ENCODE data around the gene ERBB4. TPM values are rescaled to one million over a fixed set of nuclear protein-coding genes. Genes with fewer than 3 reads are reported as not detected.

The ERBB4 gene
- total and polyA plus RNA-seq, 3 experiments from 2014 or later: not detected

DNA sequence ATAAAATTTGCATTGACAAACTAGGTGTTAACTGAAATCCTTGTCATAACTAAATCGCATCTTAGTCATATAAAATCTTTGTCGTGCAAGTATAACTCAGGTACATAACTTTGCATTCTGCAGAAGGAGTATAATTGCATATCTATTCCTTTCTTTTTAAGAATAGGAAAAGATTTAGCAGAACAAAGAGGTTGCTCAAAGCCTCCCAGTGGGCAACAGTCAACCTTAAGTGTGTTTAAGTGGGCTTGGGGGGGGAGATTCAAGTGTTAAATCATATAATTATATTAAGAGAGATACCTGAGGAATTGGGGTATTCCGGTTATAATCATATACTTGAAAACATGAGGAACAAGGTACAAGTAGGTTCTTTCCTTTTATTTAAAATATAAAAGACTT is 1068.9 kb downstream of the ERBB4 start:
- Mint-ChIP-seq H3K4me1 (no peaks in the 10 kb centered on the region), H3K36me3 (no peaks in the 10 kb centered on the region), H3K4me3 (no peak overlapping the region), H3K9me3 (peaks cover 0 to 6% (median 0%) of the 10 kb centered on the region in 5 donors), H3K27ac (no peak overlapping the region), H3K27me3 (no peaks in the 10 kb centered on the region)
- Histone ChIP-seq H3K4me1 (ENCODE audit: insufficient read depth, low read length) (no peaks in the 10 kb centered on the region), H3K36me3 (ENCODE audit: insufficient read depth, low read length) (no peaks in the 10 kb centered on the region), H3K27ac (ENCODE audit: low read depth, low read length) (no peak overlapping the region), H3K4me3 (ENCODE audit: low read length) (no peak overlapping the region), H3K27me3 (ENCODE audit: insufficient read depth, low read length, poor library complexity, severe bottlenecking) (no peaks in the 10 kb centered on the region), H3K9me3 (ENCODE audit: low read length) (no peaks in the 10 kb centered on the region)
- POLR2A ChIA-PET: no interaction called here
- no peak for DNase-seq
- CTCF ChIA-PET: interaction anchor here (1.2 kb wide), 1 partner anchor 35 kb away, joined by 3 read pairs; no protein-coding TSS in a partner anchor

DNA sequence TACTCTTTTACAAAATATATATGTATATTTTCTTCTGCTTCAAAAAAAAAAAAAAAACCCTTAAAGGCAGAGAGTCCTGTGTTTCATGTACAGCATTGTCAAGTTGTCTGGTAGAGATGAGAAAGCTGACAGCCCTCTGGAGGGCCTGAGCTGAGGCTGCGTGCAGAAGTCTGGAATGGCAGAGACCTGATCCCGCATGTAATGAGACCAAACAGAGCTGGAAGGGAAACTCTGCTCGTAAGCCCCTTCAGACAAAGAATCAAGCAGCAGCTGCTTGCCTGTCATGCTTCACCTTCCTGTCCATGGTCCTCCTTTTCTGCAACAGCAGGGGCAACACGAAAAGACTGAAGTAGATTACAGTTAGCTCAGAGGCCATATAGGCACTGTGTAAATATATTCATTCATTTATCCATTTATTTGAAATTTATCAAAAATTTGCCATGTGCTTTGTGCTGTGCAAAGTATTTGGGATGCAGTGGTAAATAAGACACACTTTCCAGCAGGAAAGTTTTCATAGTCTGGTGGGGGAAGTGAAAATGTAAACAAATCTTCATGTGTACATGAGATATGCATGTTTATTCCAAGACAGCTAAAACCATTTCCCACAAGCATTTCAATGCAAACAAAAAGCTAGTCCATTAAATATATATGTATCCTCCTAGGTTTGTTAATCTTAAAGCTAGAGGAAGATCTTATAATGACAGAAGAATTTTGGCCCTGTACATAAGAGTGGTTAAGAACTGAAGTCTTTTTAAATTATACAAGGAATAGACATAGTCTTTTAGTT is 1069.5 kb downstream of the ERBB4 start:
- Mint-ChIP-seq H3K9me3 (peaks cover 0 to 6% (median 0%) of the 10 kb centered on the region in 5 donors), H3K4me3 (no peak overlapping the region), H3K36me3 (no peaks in the 10 kb centered on the region), H3K27ac (no peak overlapping the region), H3K4me1 (no peaks in the 10 kb centered on the region), H3K27me3 (no peaks in the 10 kb centered on the region)
- Histone ChIP-seq H3K27ac (ENCODE audit: low read depth, low read length) (no peak overlapping the region), H3K4me1 (ENCODE audit: insufficient read depth, low read length) (no peaks in the 10 kb centered on the region), H3K4me3 (ENCODE audit: low read length) (no peak overlapping the region), H3K9me3 (ENCODE audit: low read length) (no peaks in the 10 kb centered on the region), H3K27me3 (ENCODE audit: insufficient read depth, low read length, poor library complexity, severe bottlenecking) (no peaks in the 10 kb centered on the region), H3K36me3 (ENCODE audit: insufficient read depth, low read length) (no peaks in the 10 kb centered on the region)
- DNase-seq: no peak
- POLR2A ChIA-PET: no interaction called here
- CTCF ChIA-PET: interaction anchor here (1.2 kb wide), 1 partner anchor 34 kb away, joined by 3 read pairs; no protein-coding TSS in a partner anchor

GRCh38 chr2:211468217-211468616 is 1070.4 kb downstream of the ERBB4 start:
- Histone ChIP-seq H3K4me3 (ENCODE audit: low read length) (no peak overlapping the region), H3K36me3 (ENCODE audit: insufficient read depth, low read length) (no peaks in the 10 kb centered on the region), H3K4me1 (ENCODE audit: insufficient read depth, low read length) (no peaks in the 10 kb centered on the region), H3K9me3 (ENCODE audit: low read length) (no peaks in the 10 kb centered on the region), H3K27me3 (ENCODE audit: insufficient read depth, low read length, poor library complexity, severe bottlenecking) (no peaks in the 10 kb centered on the region), H3K27ac (ENCODE audit: low read depth, low read length) (no peak overlapping the region)
- H3K4me3 Mint-ChIP-seq: no peak overlapping the region
- no peaks in the 10 kb centered on the region for H3K4me1 Mint-ChIP-seq
- CTCF ChIA-PET: no interaction called here
- no peaks in the 10 kb centered on the region for H3K27me3 Mint-ChIP-seq
- no peaks in the 10 kb centered on the region for H3K36me3 Mint-ChIP-seq
- POLR2A ChIA-PET: no interaction called here
- DNase-seq: no peak
- H3K9me3 Mint-ChIP-seq: peaks cover 0 to 6% (median 0%) of the 10 kb centered on the region in 5 donors
- no peak overlapping the region for H3K27ac Mint-ChIP-seq

DNA sequence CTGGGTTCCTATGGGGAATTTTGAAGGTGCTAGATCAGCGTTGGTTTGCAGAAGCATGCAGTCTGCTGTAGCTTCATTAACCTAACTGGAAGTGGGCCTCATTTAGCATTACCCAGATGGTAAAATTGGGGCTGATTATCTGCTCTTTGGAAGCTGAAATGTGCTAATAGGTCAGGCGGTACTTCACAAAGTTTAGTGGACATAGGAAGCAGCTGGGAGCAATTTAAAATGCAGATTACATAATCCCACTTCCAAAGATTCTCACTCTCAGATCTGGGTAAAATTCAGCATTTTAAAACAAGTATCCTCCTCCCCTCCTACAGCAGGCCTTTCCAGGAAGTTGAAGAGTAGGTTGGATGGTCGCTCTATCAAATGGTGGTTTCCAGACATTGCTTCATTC is 1075.2 kb downstream of the ERBB4 start:
- Mint-ChIP-seq H3K4me3 (no peak overlapping the region), H3K36me3 (no peaks in the 10 kb centered on the region), H3K27me3 (no peaks in the 10 kb centered on the region), H3K27ac (no peak overlapping the region), H3K4me1 (no peaks in the 10 kb centered on the region), H3K9me3 (peaks cover 0 to 3% (median 0%) of the 10 kb centered on the region in 5 donors)
- Histone ChIP-seq H3K9me3 (ENCODE audit: low read length) (no peaks in the 10 kb centered on the region), H3K4me3 (ENCODE audit: low read length) (no peak overlapping the region), H3K36me3 (ENCODE audit: insufficient read depth, low read length) (no peaks in the 10 kb centered on the region), H3K27me3 (ENCODE audit: insufficient read depth, low read length, poor library complexity, severe bottlenecking) (no peaks in the 10 kb centered on the region), H3K4me1 (ENCODE audit: insufficient read depth, low read length) (no peaks in the 10 kb centered on the region), H3K27ac (ENCODE audit: low read depth, low read length) (no peak overlapping the region)
- POLR2A ChIA-PET: no interaction called here
- CTCF ChIA-PET: no interaction called here
- DNase-seq: no peak

DNA sequence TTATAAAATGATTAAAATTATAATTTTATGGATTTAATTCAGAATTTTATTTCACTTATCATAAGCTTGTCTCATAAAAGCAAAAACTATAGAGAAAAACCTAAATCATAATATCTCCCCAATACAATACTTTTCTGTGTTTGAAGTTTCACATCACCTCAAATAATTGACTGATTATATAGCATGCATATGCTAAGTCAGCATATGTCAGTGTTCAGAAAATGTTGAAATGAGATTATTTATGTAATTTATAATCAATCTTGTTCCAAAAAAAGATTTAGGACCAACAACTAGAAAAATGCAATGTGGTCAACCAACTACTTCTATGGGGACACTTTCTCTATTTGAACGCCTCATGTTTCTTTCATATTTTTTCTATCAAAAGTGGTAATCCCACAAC is 1079.6 kb downstream of the ERBB4 start:
- Histone ChIP-seq H3K9me3 (ENCODE audit: low read length) (no peaks in the 10 kb centered on the region), H3K27ac (ENCODE audit: low read depth, low read length) (no peak overlapping the region), H3K4me1 (ENCODE audit: insufficient read depth, low read length) (no peaks in the 10 kb centered on the region), H3K36me3 (ENCODE audit: insufficient read depth, low read length) (no peaks in the 10 kb centered on the region), H3K4me3 (ENCODE audit: low read length) (no peak overlapping the region), H3K27me3 (ENCODE audit: insufficient read depth, low read length, poor library complexity, severe bottlenecking) (no peaks in the 10 kb centered on the region)
- CTCF ChIA-PET: no interaction called here
- no peaks in the 10 kb centered on the region for H3K4me1 Mint-ChIP-seq
- H3K27ac Mint-ChIP-seq: no peak overlapping the region
- H3K9me3 Mint-ChIP-seq: peaks cover 0 to 3% (median 0%) of the 10 kb centered on the region in 5 donors
- POLR2A ChIA-PET: no interaction called here
- no peaks in the 10 kb centered on the region for H3K36me3 Mint-ChIP-seq
- no peak overlapping the region for H3K4me3 Mint-ChIP-seq
- H3K27me3 Mint-ChIP-seq: no peaks in the 10 kb centered on the region
- DNase-seq: no peak

DNA sequence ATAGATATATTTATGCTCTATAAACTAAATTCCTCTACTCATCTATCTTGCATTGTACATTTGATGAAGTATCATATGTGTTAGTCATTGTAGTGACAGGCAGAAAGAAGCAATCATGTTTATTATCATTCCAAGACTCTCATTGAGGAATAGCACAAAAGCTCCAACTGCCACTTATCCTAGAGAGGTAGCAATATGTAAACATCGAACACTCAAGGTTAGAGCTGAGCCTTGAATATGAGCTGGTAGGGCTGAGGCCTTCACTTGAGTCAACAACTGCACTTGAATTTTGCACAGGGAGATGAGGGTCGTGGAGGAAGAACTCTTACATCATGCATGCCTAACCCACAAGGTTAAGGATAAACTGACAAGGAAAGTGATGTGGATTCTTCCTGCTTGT is 1081.3 kb downstream of the ERBB4 start:
- Histone ChIP-seq H3K4me3 (ENCODE audit: low read length) (no peak overlapping the region), H3K27me3 (ENCODE audit: insufficient read depth, low read length, poor library complexity, severe bottlenecking) (no peaks in the 10 kb centered on the region), H3K9me3 (ENCODE audit: low read length) (no peaks in the 10 kb centered on the region), H3K36me3 (ENCODE audit: insufficient read depth, low read length) (no peaks in the 10 kb centered on the region), H3K27ac (ENCODE audit: low read depth, low read length) (no peak overlapping the region), H3K4me1 (ENCODE audit: insufficient read depth, low read length) (no peaks in the 10 kb centered on the region)
- Mint-ChIP-seq H3K27me3 (no peaks in the 10 kb centered on the region), H3K9me3 (peaks cover 0 to 3% (median 0%) of the 10 kb centered on the region in 5 donors), H3K4me3 (no peak overlapping the region), H3K27ac (no peak overlapping the region), H3K36me3 (no peaks in the 10 kb centered on the region), H3K4me1 (no peaks in the 10 kb centered on the region)
- DNase-seq: no peak
- ChIA-PET POLR2A (no interaction called here), CTCF (no interaction called here)

DNA sequence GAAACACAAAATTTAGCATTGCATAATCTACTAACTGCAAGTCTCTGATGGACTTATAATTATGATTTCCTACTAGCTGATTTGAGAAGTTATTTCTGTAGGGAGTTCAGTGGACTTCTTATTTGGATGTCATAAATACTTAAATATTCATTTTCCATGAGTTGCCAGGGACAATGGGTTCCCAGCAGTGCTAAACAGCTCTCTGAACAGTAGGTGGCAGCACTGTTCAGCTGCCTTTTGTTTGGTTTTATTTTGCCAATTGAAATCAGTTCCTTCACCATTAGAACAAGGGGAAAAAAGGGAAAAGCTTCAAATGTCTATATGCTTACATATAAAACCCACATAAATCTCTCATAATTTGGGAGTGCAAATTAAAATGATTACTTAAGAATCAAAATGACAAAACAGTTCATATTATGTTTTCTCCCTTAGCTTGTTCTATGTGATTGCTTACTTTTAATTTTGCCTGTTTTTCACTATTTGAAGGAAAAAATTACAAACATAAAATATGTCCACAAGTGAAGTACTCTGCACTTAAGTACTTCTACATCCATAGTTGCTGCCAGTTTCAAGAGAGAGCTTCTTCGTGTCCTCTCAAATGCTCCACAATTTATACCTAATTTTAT is 1083.3 kb downstream of the ERBB4 start:
- H3K9me3 ChIP-seq (ENCODE audit: low read length): no peaks in the 10 kb centered on the region
- Mint-ChIP-seq H3K9me3 (peaks cover 0 to 3% (median 0%) of the 10 kb centered on the region in 5 donors), H3K36me3 (no peaks in the 10 kb centered on the region), H3K4me3 (no peak overlapping the region), H3K27me3 (no peaks in the 10 kb centered on the region), H3K4me1 (no peaks in the 10 kb centered on the region), H3K27ac (no peak overlapping the region)
- no peak overlapping the region for H3K4me3 ChIP-seq (ENCODE audit: low read length)
- CTCF ChIA-PET: no interaction called here
- no peak for DNase-seq
- no peaks in the 10 kb centered on the region for H3K36me3 ChIP-seq (ENCODE audit: insufficient read depth, low read length)
- H3K27me3 ChIP-seq (ENCODE audit: insufficient read depth, low read length, poor library complexity, severe bottlenecking): no peaks in the 10 kb centered on the region
- POLR2A ChIA-PET: no interaction called here
- no peaks in the 10 kb centered on the region for H3K4me1 ChIP-seq (ENCODE audit: insufficient read depth, low read length)
- H3K27ac ChIP-seq (ENCODE audit: low read depth, low read length): no peak overlapping the region

DNA sequence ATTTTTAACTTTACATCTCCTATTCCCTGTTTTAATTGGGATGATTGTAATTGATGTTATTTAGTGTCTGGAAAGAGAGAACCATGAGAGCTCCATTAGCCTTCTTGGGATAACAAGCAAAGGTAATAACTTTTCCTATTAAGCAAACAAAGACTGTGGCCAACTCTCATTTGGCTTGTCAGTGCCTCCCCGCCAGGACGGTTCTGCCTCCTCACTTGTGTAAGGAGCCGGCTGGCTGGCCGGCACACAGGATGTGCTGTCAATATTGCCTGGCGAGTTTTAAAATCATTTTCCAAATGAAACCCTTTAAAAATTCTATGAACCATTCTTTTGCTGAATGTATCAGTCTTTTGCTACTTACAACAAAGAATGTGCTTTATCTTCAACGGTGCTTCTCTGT is 1083.9 kb downstream of the ERBB4 start:
- peaks cover 0 to 2% (median 0%) of the 10 kb centered on the region in 5 donors for H3K9me3 Mint-ChIP-seq
- no peaks in the 10 kb centered on the region for H3K4me1 Mint-ChIP-seq
- no peaks in the 10 kb centered on the region for H3K27me3 ChIP-seq (ENCODE audit: insufficient read depth, low read length, poor library complexity, severe bottlenecking)
- no peak for DNase-seq
- no peak overlapping the region for H3K27ac ChIP-seq (ENCODE audit: low read depth, low read length)
- H3K9me3 ChIP-seq (ENCODE audit: low read length): no peaks in the 10 kb centered on the region
- H3K27ac Mint-ChIP-seq: no peak overlapping the region
- no peaks in the 10 kb centered on the region for H3K36me3 ChIP-seq (ENCODE audit: insufficient read depth, low read length)
- H3K4me1 ChIP-seq (ENCODE audit: insufficient read depth, low read length): no peaks in the 10 kb centered on the region
- POLR2A ChIA-PET: no interaction called here
- H3K4me3 ChIP-seq (ENCODE audit: low read length): no peak overlapping the region
- H3K27me3 Mint-ChIP-seq: no peaks in the 10 kb centered on the region
- no peaks in the 10 kb centered on the region for H3K36me3 Mint-ChIP-seq
- CTCF ChIA-PET: no interaction called here
- no peak overlapping the region for H3K4me3 Mint-ChIP-seq

All from CD8-positive, alpha-beta memory T cell (primary cell).